Activated CD4-positive, alpha-beta T cell treated with anti-CD3 and anti-CD28 coated beads, Interleukin-2, amount 50 U/mL, for 1 hour (primary cell): ENCODE results near the gene HNRNPA3.
A peak's percentile ranks its signal among the peaks of the same experiment; 100 is the strongest.
"Not testable (repeated sequence)": the region's sequence is repeated elsewhere in the genome, so short reads cannot be mapped to it uniquely, and the experiment has no call there.

ENCODE experiments used
- DNase-seq: peaks from one replicate; pipeline ENCODE4 v3.0.0-alpha.2; 2020

HNRNPA3 gene

GRCh38 chr2:177188482-177189469 lies 23.8 kb upstream of the HNRNPA3 start:
- DNase-seq: no peak

DNA sequence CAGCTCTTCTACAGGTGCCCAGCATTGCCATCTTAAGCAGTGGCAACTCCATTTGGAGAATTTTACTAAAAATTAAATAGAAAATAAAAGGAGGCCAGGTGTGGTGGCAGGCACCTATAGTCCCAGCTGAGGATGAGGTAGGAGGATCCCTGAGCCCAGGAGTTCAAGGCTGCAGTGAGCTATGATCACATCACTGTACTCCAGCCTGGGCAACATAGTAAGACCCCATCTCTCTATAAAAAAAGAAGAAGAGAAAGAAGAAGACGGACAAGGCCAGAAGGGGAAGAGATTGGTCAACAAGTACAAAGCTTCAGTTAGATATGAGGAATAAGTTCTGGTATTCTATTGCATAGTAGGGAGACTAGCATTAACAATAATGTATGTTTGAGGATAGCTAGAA lies 21.7 kb upstream of the HNRNPA3 start:
- DNase-seq: no peak

DNA sequence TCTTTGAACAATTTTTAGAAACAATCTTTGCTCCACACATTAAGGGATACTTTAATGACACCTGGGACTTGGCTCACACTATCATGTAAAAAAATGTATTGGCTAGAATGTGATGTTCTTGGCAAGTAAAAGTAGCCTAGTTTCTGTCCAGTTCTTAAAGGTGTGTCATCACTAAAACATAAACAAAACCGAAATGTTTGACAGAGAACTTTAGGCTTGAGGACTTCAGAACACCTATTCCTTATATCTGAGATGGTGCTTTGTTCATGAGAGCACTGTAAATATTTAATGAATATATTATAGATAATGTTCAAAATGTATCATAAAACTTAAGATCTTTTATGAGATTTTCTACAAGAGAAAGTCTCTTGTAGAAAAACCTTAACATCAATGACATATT lies 19.8 kb upstream of the HNRNPA3 start:
- DNase-seq: no peak

DNA sequence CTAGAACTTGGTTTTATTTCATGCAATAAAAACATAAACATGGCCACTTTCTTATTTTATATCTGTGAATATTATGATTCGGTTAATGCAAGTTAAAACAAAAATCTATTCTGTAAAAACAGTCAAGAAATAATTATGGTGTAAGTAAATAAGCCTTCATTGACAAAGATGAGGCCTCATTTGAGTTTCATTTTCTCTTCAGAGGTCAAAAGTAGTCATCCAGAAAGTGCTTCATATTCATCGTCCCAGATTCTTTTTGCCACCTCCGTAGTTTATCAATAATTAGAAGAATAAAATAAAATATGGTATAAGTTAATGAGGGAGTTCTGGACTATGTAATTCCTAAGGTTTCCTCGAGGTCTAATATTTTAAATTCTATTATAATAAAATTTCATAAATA lies 19.4 kb upstream of the HNRNPA3 start:
- no peak for DNase-seq

DNA sequence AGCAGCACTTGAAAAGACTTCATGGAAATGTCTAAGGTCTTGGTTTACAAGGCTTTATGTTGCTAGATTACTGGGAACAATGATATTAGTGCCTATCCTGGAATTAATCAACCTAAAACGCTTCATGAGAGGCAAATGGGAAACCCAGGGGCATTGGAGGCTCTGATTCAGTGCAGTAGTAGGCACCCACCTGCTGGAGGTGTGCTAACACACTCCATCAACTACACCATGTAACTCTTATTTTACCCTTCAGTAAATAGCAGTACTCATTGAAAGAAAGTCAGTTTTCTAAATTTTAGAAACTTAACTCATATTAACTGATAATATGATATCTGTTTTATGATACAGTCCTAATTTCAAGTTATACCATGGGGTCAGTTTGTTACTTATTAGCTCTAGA lies 17.4 kb upstream of the HNRNPA3 start:
- DNase-seq: no peak

GRCh38 chr2:177200419-177200818 lies 12.2 kb upstream of the HNRNPA3 start:
- not testable (repeated sequence) for DNase-seq

GRCh38 chr2:177201919-177202346 lies 10.7 kb upstream of the HNRNPA3 start:
- no peak for DNase-seq

GRCh38 chr2:177204417-177204816 lies 8.2 kb upstream of the HNRNPA3 start:
- no peak for DNase-seq

DNA sequence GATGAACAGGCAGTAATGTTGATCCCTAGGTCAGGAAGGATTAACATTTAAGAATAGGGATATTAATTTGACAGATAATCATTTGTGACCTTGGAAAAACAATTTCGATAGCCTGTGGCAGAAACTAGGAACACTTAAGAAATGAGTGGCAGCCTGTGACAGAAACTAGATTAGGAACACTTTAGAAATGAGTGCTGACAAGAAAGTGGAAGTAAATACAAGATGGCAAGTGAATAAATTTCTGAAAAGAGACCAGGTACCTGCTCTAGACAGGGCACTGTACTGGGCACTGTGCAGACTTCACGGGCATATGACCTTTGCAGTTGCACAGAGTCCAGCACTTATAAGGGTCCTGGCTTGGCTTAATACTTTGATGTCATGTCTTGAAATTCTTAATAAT lies 5.5 kb upstream of the HNRNPA3 start:
- no peak for DNase-seq

DNA sequence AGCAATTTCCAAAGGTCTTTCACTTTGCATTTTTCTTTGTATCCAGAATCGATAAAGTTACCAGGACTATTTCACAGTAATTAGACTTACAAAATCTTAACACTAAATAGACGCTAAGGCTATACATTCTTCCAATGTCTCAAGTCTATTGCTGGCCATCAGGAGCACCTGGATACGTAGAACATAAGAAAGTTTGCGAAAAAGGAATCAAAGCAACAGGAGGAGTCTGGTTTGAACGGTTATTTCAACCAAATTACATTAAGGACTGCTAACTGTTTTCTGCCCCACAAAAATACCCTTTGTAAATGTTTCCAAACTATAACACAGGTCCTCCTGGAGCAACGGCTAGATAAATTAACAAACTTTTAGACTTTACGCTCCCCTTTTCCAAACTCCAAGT lies 1.4 kb upstream of the HNRNPA3 start:
- no peak for DNase-seq

- no peak for DNase-seq
Observed at GRCh38 chr2:177211576-177212105, 953 bp upstream of the HNRNPA3 start.

- peak; percentile 90 for DNase-seq
Observed at GRCh38 chr2:177212891-177213856, 580 bp downstream of the HNRNPA3 start.

GRCh38 chr2:177217247-177217843 lies 4.8 kb downstream of the HNRNPA3 start:
- DNase-seq: no peak

- DNase-seq: not testable (repeated sequence)
Observed at GRCh38 chr2:177219787-177220186, 7.2 kb downstream of the HNRNPA3 start.

DNA sequence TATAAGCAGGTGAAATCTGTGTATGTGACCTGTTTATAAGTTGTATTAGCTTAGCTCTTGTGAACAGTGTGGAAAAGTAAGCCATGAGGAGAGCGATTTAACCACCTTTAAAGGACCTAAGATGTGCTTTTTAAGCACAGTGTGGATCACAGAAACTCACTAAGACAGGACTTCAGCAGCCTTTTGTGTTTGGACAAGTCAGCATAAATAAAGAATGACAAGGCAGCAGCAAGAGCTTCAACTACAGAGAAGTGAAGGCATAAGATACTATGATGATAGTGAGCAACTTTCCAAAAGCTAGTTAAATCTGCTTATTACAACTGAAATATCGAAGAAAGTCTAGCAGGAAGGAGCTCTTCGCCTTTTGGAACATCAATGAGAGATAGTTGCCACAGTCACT lies 8.9 kb downstream of the HNRNPA3 start:
- no peak for DNase-seq

GRCh38 chr2:177221970-177222369 lies 9.4 kb downstream of the HNRNPA3 start:
- no peak for DNase-seq

GRCh38 chr2:177223436-177223835 lies 10.8 kb downstream of the HNRNPA3 start:
- not testable (repeated sequence) for DNase-seq

DNA sequence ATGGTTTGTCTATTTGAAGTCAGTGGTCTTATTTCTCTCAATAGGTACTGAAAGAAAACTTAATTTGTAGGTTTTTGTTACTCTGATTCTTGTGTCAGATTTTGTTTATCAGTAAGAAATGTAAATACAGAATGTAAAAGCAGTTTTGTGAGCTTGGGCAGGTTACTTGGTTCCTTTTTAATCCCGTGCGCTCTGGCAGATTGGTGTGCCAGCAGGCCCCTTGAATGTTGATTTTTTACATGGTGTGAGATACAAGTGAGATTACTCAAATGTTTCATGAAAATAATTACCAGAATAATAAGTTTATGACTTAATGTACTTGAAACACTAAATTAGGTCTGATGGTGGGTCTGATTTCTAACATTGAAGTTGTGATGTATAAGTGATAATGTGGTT lies 13.4 kb downstream of the HNRNPA3 start:
- no peak for DNase-seq

- no peak for DNase-seq
Observed at GRCh38 chr2:177229442-177230242, 17.0 kb downstream of the HNRNPA3 start.

DNA sequence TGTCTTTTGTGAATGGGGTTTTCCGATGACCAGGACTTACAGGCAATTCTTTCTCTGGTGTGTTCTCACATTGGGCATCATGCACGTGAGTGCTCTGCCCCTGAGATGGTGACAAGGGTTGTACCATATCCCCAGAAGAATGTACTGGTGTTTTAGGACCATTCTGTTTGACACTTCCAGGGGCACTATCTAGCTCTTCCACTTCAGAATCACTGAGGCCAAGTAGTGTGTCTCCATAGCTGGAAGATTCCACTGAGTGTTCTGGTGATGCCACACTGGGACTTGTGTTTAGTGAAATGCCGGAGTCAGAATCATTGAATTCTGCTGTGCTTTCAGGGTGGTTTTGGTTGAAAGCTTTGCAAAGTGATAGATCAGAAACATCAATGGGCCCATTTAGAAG lies 18.7 kb downstream of the HNRNPA3 start:
- DNase-seq: no peak

- no peak for DNase-seq
Observed at GRCh38 chr2:177232098-177232704, 19.6 kb downstream of the HNRNPA3 start.
